GM11168 (cell line): ENCODE data around the gene ERMN.

Source experiments
- in situ Hi-C: fragments of 300-500 bp; cut with MboI; formaldehyde crosslinking; loops from one replicate; pipeline ENCODE4 v1.12.0; 2022; ENCODE audit warnings: low sequenced_read_pairs; ENCODE audit not compliant: unreplicated experiment

ERMN gene

DNA sequence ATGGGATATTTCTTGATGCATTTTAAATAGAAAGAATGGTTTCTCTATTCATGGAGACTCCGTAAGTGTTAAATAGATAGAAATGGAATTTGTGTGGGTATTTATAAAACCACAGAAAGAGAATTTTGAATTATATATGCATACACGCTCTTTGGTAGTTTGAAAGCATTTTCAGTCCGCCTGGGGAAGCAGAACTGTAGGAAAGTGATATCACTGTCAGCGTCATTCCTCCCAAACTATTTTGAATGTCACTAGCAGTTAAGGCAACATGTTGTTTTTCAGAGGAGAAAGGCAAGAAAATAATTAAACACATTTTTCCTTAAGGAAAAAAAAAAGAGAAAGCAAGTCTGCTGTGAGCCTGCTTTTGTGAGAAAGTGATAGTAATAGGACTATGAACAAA, 8.7 kb upstream of the ERMN start:
- in situ Hi-C loops = loop anchor here (10.0 kb wide), 1 partner anchor 90 kb away; no protein-coding TSS in a partner anchor

DNA sequence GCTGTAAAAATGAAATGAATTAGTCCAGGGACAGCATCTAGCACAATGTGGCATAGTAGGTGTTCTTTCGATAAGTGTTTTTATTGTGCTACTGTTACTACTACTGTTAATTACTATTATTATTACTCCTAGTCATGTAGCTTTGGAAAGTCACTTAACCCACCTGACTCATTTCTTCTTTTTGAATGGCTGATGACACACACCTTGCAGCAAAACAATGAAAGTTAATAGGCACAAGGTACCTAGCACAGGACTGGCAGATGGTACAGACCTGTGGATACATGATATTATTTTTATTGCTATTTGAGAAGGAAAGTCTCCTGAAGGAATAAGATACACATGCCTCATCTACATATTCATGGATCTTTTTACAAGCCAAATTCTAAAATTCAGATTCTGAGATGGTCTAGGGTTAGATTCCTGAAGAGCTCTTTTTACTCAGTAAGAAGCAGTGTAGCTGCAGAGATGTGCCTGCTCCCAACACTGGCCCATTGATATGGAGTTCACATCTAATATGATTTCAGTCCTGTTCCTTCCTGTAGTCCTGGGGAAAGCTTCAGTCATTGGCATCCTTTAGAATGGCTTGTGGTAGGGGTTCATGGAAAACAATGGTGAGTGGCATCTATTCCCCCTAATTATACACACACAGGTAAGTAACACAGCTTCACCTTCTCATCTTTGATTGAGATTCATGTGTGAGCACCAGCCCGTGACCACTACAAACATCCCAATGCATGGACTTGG, 7.9 kb upstream of the ERMN start:
- in situ Hi-C loops = loop anchor here (10.0 kb wide), 1 partner anchor 91 kb away; no protein-coding TSS in a partner anchor

DNA sequence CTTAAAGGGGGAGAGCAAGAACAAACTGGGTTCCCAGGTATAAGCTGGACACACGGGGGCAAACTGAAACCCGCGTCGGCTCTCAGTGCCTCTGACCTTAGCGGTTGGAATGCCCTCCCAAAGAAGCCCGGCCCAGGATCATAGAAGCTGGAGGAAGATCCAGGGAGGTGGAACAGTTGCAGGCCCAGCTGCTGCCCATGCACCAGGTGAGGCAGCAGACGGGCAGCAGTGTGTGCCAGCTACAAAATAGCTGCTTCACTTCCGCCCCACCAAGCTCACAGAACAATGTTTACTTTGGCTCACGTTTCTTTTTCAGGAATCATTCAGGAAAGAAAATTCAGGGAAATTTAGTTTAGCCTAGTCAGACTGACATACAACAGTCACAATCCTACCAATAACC, 3.9 kb upstream of the ERMN start:
- in situ Hi-C loops = loop anchor here (10.0 kb wide), 1 partner anchor 155 kb away; no protein-coding TSS in a partner anchor

DNA sequence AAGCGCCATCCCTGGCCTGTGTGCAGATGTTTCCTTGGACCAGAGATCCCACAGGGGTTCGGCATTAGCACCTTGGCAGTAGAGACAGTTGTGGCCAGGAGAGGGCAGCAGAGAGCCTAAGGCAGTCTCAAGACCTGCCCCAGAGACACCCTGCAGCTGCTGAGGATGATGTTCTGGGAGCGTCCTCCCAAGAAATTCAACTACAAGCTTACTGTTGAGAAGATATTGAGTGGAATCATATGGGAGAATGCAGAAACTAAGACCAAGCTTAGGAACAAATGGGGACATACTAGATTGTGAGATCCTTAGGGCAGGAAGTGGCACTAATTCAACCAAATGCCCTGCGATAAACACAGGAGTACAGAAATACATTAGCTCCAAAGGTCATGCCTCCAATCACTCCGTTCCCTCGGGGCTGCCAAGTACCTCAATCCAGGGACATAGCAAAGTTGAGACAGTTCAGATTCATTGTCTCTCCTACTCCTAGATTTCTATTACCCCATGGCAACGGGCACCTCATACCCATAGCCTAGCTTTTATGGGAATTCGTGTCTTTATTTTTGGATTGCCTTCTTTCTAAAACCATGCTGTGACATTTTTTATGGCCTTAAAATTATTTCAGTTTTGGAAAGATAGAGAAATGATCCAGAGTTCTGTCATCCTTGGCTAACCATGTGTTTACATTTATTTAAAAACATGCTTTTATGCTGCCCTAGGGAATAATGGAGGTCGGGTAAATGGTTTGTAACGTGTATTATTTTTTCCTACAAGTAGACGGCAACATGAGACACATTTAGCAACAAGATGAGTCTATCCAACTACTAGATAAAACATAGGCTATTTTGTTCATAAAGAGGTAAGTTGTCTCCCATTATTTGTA, 2.2 kb upstream of the ERMN start:
- in situ Hi-C loops = loop anchor here (10.0 kb wide), 1 partner anchor 157 kb away; no protein-coding TSS in a partner anchor

DNA sequence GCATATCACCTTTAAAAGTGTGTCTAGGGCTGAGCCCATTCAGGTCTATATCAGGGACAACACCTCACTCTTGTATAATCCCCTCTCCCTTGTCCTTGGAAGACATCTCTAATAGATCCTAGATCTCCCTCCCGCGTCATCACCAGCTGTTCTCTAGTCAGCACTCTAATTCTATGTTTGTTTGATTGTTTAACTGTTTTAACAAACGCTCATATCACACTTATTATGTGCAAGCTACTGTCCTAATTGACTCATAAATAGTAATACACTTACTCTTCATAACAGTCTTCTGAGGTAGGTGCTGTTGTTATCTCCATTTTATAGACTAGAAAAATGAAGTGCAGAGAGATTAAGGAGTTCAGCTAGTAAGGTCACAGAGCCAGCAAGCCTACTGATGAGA, 1.6 kb upstream of the ERMN start:
- in situ Hi-C loops = loop anchor here (10.0 kb wide), 1 partner anchor 158 kb away; no protein-coding TSS in a partner anchor

DNA sequence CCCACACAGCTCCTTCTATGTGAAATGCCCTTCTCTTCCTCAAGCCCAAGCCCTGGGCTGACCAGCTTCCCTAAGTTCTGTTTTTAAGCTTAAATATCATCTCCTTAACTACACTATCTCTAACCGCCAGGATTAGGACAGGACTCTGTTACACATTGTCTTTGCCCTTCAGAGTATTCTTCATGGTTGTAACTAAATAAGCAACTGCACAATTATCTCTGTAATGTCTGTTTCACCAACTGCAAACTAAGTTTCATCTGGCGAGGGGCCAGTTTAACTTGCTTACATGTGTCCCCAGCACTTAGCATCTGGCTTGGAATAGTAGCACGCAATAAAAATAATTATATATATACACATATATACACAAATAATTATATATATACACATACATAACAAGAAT, 1.1 kb upstream of the ERMN start:
- in situ Hi-C loops = loop anchor here (10.0 kb wide), 1 partner anchor 158 kb away; no protein-coding TSS in a partner anchor

DNA sequence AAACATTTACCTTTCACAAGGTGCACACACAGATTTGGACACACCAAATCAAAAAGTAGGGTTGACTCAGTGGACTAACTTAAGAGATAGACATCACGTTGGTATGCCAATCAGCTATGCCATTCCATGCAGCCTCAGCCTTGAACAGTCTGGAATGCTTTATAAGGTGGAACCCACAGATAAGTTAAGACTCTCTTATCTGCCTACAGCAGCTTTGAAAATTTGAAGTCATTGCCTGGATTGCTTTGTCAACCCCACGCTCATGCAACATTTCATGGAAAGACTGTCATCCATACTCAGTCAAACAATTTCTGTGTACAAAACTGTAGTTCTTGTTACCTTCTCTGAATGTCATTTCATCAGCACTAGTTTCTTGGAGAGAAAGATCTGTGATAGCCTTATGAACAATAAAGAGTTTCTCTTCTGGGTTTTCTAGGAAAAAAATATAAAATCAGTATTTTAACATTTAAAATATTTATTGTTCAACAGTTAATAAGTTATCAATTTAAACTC, 1.2 kb downstream of the ERMN start:
- in situ Hi-C loops = loop anchor here (10.0 to 25.0 kb wide), 4 partner anchors 160 to 688 kb away; no protein-coding TSS in a partner anchor

DNA sequence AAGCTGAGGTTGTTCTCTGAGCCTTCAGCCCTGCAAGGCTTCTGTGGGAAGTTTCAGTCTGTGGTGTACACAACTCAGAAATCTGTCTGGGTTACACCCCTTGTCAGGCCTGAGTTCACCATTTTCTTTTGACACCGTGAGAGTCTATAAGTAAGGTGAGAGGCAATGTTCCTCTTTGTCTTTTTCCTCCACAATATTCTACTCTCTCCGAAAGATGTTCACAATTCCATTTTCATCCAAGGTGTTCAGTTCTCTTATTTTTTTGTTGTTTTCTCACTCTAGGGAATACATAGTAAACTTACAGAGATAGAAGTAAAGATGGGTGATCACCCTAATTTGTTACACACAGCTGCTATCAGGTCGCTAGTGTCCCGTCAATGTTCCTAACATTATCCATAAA, 3.2 kb downstream of the ERMN start:
- in situ Hi-C loops = loop anchor here (10.0 to 25.0 kb wide), 4 partner anchors 162 to 690 kb away; no protein-coding TSS in a partner anchor

DNA sequence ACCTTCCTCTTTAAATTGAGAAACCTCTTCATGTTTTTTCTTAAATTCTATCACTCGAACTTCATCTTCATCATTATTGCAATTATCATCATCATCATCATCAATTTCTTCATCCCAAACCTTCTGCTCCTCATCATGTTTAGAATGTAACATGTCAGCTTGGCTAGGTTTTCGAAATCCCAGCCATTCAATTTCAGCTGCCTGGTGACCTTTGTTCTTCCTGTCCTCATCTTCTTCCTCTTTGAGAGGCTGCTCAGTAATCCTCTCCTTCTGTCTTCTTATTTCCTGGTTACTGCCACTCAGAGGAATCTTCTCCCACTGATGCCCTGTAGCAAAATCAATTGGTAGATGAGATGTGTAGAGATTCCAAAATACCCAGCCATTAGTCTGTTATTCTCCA, 4.2 kb downstream of the ERMN start:
- in situ Hi-C loops = loop anchor here (10.0 to 25.0 kb wide), 4 partner anchors 163 to 691 kb away; no protein-coding TSS in a partner anchor

DNA sequence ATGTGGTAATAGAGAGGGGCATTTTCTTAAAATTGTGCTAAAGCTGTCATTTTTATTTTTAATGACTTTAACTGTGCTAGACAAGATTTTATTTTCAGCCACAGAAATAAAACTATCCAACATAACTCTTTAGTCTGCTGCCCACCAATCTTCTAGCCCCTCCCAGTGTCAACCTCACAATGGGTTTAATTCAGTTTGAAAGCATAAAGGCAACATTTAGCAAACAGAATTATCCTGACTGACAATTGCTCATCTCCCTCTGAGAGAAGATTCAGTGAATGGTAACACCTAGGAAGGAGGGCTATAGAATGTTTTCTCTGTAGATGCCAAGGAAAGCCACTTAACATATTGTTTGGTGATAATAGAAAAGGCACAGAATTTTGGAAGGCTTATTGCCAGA, 5.2 kb downstream of the ERMN start:
- in situ Hi-C loops = loop anchor here (10.0 to 25.0 kb wide), 4 partner anchors 164 to 692 kb away; no protein-coding TSS in a partner anchor

DNA sequence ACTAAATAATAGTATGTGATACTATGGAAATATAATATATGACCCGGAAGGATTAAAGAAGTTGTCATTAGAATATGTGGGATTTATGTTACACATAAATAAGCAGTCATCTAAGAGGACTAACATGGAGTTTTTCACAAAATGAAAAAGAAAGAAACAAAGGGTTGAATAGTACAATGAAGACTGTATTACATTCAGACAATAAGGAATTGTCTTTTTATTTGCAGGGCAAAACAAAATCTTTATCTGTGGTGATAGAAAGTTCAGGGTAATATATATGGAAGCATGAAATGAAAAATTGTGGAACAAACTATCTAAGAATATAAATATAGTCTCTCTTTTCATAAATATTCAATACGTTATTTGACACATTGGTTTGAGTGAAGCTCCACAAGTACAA, 5.8 kb downstream of the ERMN start:
- in situ Hi-C loops = loop anchor here (10.0 to 25.0 kb wide), 4 partner anchors 165 to 693 kb away; no protein-coding TSS in a partner anchor

DNA sequence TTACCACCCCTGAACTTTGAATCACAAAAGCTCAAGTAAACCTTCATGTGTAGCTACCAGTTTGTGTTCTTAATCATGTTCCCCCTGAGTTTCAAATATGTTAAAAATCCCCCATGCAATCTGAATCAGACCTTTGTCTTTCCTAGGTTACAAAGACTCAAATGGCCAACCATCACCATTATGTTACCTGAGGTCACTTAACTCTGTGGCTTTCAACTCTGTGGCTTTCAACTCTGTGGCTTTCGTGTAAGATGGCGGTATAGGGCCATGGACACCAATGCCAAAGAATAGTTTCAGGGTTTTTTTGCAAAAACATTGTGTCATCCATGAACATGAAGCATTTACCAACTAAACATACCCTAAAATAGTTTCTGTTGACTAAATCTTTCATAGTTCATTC, 6.7 kb downstream of the ERMN start:
- in situ Hi-C loops = loop anchor here (25.0 kb wide), 3 partner anchors 268 to 693 kb away; no protein-coding TSS in a partner anchor

DNA sequence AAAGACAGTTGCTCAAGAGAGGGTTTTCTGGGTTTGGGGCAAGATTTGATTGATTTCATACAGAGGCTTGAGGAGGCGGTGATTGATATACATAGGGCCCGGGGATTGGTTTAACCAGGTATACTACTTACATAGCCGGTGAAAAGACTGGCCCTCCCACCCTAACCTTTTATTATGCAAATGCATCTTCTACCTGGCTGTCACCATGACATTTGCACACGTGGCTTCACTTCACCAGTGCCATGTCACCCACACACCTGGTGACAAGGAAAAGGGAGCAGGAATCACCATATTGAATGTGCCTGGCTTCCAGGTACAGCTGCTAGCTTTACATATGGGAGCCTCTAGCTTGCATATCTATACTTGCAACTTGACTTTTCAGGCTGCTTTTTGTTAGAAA, 9.7 kb downstream of the ERMN start:
- in situ Hi-C loops = loop anchor here (25.0 kb wide), 3 partner anchors 271 to 696 kb away; no protein-coding TSS in a partner anchor

DNA sequence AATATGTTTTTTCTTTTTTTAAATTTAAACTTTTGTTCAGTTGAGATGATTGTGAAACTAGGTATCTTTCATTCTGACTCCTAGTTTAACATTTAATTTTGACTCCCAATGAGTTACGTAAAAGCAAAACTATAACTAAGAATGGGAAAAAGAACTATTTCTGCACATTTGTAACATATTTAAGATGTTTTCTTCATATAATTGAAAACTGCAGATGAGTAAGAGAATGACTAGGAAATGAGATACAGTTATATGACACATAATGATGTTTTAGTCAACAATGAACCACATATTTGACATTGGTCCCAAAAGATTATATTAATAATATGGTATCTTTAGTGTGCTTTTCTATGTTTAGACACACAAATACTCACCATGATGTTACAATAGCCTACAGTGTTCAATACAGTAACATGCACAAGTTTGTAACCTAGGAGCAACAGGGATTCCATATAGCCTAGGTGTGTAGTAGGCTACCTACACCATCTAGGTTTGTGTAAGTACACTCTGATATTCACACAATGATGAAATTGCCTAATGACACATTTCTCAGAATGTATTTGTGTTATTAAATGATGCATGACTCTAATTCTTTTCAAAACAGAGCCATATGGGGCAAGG, 12.6 kb downstream of the ERMN start:
- in situ Hi-C loops = loop anchor here (25.0 kb wide), 3 partner anchors 274 to 699 kb away; no protein-coding TSS in a partner anchor

DNA sequence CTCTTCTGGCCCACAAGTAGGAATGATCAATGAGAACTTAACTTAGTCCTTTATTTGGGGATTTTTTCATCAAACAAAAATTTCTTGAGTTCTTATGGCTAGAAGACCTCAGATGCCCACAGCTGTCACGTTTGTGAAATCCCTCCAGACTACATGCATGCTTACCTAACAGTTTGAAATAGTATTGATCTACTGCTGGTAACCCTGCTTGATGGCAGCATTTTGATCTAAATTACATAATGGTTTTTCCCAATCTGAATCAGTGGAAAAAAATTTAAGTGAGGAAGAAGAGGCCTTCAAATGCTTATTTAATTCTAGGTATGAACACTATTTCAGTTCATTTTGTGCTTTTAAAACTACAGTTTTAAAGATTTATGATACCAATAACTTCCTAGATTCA, 13.9 kb downstream of the ERMN start:
- in situ Hi-C loops = loop anchor here (25.0 kb wide), 3 partner anchors 276 to 701 kb away; no protein-coding TSS in a partner anchor

DNA sequence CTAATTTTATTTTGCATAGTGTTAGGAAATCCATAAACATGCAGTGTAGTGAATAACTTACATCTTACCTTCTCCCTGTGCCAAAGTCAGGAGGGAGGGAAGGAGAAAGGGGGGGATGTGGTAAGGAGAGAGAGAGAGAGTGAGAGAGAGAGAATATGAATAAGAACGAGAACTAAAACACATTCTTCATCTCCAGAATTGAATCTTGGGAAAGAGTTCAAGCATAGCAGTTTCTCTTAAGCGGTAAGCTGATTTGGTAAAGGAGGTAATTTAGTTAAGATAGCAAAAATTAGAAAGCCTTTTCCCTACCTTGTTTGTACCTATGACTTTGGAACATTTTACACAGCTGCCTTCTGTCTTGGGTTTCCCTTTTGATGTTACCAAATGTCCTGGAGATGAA, 15.7 kb downstream of the ERMN start:
- in situ Hi-C loops = loop anchor here (25.0 kb wide), 3 partner anchors 277 to 702 kb away; no protein-coding TSS in a partner anchor

DNA sequence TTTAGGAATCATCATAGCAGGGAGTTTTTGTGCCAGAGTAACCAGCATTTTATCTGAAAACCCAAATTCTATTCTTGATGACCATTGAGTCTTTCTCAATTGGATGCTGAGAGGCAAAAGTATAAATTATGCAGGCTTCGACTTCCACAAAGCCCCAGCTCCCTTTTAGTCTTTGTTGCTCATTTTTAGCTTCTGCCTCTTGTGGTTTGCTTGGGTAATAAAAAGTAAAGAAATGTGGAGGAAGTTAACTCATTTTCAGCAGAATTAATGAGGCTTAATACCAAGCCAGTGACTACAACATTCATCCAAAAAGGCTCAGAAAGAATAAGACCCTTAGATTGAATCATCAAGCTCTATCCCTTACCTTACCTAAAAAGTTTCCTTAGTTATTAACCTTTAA, 18.6 kb downstream of the ERMN start:
- in situ Hi-C loops = loop anchor here (25.0 kb wide), 3 partner anchors 280 to 705 kb away; no protein-coding TSS in a partner anchor

DNA sequence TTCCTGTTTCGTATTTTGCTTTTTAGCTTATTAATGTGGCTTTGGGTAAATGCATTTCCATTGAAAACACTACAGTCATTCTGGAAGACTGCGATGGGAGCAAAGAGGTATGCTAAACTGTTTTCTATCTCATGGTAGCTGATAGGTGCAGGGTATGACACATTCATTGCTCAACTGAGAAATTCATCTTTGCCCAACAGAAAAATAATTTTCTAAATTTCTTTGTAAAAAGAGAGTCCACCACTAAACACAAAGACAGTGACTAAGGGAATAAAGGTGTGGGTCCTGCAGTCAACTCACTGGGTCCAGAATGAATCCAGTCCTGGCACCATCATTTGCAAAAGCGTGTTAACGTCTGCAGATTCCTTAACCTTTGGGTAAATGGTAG, 19.9 kb downstream of the ERMN start:
- in situ Hi-C loops = loop anchor here (25.0 kb wide), 3 partner anchors 282 to 707 kb away; no protein-coding TSS in a partner anchor
